HG02759 (cell line): ENCODE data around the gene PLEKHB1.
"Not testable (repeated sequence)": the region's sequence is repeated elsewhere in the genome, so short reads cannot be mapped to it uniquely, and the experiment has no call there.

Experiments used
- ATAC-seq: cut with Tn5 transposase; IDR thresholded peaks from one replicate; pipeline ENCODE4 v1.9.1; 2021; ENCODE audit warnings: mild to moderate bottlenecking, moderate library complexity; ENCODE audit not compliant: unreplicated experiment

Gene PLEKHB1

GRCh38 chr11:73671701-73672100, 25.3 kb downstream of the PLEKHB1 start:
- ATAC-seq: no peak

GRCh38 chr11:73676552-73676951, 30.2 kb downstream of the PLEKHB1 start:
- ATAC-seq: not testable (repeated sequence)

DNA sequence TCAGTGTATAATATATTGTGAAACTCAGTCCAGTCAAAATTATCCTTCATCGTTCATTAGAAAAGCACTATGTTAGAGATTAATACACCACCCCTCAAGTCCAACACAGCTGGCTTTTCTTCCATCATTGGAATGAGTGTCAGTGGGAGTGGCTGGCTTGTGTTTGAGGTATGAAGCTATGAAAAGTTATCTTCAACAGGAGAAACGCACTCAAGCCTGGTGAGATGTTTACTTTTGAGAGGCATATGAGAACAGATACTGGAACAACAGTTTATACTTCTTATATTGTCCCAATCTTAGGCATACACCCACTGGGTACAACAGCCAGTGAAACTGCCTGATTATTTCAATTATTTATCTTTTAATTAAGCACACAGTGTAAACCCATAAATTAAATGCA, 34.3 kb downstream of the PLEKHB1 start:
- ATAC-seq: no peak

- ATAC-seq: no peak
Measured at GRCh38 chr11:73693899-73694525, 47.6 kb downstream of the PLEKHB1 start.

GRCh38 chr11:73705053-73705452, 58.7 kb downstream of the PLEKHB1 start:
- ATAC-seq: no peak

DNA sequence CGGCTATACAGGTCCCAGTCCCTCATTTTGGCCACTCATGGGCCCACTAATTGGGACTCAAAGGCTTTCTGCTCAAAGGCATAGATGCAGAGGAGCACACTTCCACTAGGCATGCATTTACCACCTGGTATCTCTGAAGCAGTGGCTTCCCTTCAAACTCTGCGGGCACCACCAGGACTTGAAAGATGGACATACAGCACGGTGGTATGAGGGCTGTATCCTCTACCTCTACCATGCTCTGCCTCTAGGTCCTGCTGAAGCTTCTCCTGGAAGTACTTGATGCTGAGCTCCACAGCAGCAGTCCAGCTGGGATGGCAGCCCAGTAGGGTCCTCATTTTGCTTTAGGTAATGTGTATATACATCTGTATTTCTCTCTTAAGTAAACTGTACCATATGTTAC, 64.6 kb downstream of the PLEKHB1 start:
- no peak for ATAC-seq
